KBM-7 (cell line): ENCODE data around the gene PRKCE.

Source experiments
- DNase-seq: peaks from one replicate; pipeline ENCODE4 v3.0.0-alpha.2; 2015
- in situ Hi-C: fragments of 300-500 bp; cut with MboI; formaldehyde crosslinking; loops from 2 replicates; pipeline ENCODE4 v1.14.3; 2020; ENCODE audit warnings: low sequenced_read_pairs, low pct_unique_long_range_greater_than_20kb, mixed read lengths

The PRKCE gene

DNA sequence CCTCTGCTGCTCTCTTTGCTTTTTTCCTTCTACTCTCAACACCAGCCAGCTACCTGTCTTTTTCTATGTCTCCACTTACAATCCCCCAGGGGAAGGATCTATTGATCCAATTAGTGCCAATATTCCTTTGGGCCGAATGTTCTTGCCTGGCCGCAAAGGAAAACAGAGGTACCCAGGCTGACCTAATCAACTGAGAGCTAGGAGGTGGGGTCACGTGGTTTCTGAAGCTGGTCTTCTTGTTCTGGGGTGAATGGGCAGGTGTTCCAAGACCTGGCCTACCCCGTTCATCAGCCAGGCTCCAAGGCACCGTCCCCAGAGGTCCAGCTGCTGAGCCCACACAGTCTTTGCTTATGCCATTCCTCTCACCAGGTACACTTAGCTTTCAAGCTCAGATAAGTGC, 580.2 kb downstream of the PRKCE start:
- in situ Hi-C loops, result no loop called here
- DNase-seq, result no peak

DNA sequence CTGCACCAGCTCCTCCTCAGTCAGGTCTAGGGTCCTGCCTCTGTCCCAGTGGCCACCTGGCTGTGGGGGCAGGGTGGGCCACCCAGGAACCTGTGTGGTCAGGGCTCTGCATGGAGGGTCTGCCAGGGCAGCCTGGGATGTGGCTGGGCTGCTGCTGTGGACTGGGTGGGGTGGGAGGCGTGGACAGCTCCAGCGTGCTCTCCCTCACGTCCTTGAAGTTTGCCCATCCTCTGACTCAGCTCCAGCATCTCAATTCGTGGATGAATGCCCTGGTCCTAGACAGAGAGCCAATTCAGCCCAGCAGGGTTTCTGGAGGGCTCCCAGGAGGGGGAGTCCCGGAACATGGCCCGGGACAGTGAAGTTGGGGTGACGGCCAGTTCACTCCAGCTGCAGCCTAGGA, 581.4 kb downstream of the PRKCE start:
- in situ Hi-C loops, result no loop called here
- no peak for DNase-seq

DNA sequence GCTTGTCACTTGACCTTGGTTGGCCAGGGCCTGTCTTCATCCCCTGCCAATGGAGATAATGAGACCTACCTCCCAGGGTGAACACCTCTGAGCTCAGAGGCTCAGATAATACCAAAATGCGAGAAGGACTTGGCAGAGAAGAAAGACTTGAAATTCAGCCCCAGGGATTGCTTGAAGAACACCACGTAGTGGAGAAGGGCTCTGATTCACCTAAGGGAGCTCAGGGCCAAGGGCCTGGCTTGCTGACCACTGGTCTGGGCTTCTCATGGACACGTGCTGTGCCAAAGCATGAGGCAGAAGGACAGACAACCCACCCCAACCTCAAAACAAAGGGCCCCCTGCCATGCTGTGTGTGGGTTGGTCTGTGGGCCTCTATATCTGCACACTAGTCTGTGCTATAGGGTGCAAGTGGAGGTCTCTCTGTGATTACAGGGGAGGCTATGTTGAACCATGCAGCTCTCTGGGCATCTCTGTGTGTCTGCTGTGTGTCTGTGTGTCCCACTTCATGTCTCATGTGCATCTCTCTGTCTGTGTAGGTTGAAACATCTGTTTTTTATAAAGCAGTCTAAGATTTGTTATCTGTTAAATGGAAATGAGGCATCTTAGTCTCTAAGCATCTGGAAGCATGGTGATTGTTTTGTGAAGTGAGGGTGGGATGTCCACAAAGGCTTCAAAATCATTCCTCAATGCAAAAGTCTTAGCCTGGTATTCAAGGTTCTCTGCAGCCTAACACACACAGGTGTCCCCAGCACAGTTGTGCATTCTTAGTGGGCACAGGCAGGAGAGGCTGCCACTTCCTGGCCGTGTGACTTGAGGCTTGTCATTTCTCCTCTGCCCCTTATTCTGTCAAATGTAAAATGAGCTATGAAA, 584.8 kb downstream of the PRKCE start:
- no peak for DNase-seq
- in situ Hi-C loops, result no loop called here

DNA sequence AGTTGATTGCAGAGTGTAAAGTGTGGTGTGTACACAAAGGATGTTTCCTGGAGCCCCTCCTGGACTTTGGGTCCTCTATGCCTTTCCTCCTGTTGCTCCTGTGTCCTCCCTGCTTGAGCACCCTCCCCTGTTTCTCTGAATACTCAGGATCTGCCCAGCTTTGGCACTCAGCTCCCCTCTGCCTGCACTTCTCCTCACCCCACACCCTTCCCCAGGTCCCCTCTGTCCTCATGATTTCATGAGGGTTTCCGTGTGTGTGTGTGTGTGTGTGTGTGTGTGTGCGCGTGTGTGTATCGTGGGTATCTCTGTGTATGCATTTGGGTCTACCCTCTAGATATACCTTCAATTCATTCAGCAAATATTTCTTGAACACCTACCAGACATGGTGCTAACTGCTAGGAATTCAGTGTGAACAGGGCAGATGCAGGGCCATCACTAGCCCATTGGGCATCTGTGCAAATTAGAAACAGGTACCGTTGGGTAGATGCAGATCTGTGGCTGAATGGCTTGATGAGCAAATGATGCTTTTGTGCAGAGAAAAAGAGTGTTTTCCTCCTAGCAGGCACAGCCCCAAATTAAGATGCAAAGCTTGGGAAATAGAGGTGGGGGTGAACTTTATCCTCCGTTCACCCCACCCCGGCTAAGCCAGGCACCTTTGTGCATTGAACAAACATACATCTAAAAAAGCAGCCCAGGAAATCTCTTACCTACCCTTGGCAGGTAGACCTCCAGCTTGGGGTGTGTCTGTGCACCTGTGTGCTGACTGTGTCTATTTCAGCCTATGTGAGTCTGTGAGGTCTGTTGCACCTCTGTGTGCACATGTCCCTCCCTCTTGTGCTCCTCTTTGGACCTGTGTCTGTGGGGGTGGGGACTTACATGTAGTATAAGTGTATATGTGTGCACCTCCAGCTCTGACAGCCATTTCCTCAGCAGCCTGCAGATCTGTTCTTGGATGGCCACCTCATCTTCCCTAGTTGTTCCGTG, 585.7 kb downstream of the PRKCE start:
- no peak for DNase-seq
- in situ Hi-C loops, result no loop called here
